Gastrocnemius medialis (tissue), 4 donors: ENCODE measurements around the gene GRIK3. TPM values are rescaled to one million over a fixed set of nuclear protein-coding genes. Genes with fewer than 3 reads are reported as not detected.

ENCODE experiments used
- ATAC-seq, 2 donors: fragments of 150-250 bp; one replicate each; pipeline ENCODE4 v1.9.1; 2016
- DNase-seq, 2 donors: peaks; one replicate each; pipeline ENCODE4 v3.0.0-alpha.2; 2019
- H3K27ac ChIP-seq, 4 donors: fragments of 200-600 bp; sonication (generic); 1 replicate in 1 of 4; 2 replicates in 3 of 4; pipeline ENCODE4 v1.5.1; 2016 to 2018; ENCODE audit warnings: mild to moderate bottlenecking in 2 of 4, moderate library complexity in 1 of 4
- H3K27me3 ChIP-seq, 3 donors: fragments of 200-600 bp; sonication (generic) in 2 of 3; 1 replicate in 1 of 3; 2 replicates in 2 of 3; pipeline versions ENCODE4 v1.5.1 to v1.6.0; 2016 to 2019; ENCODE audit warnings: mild to moderate bottlenecking in 1 of 3, moderate library complexity in 1 of 3
- H3K36me3 ChIP-seq, 2 donors: fragments of 200-600 bp; sonication (generic) in 1 of 2; one replicate each; pipeline ENCODE4 v1.5.1; 2017 to 2018
- H3K4me1 ChIP-seq, 2 donors: fragments of 200-600 bp; sonication (generic) in 1 of 2; one replicate each; pipeline ENCODE4 v1.5.1; 2016 to 2017; ENCODE audit warnings: mild to moderate bottlenecking in 2 of 2
- H3K4me3 ChIP-seq, 4 donors: fragments of 200-600 bp; sonication (generic) in 3 of 4; 1 replicate in 1 of 4; 2 replicates in 3 of 4; pipeline ENCODE4 v1.5.1; 2016 to 2019; ENCODE audit warnings: mild to moderate bottlenecking in 2 of 4
- H3K9me3 ChIP-seq, 3 donors: fragments of 200-600 bp; sonication (generic) in 2 of 3; 1 replicate in 1 of 3; 2 replicates in 2 of 3; pipeline ENCODE4 v1.5.1; 2016 to 2019
- CTCF ChIP-seq, 5 experiments: fragments of 450-650 bp in 3 of 5; fragments of 200-600 bp in 2 of 5; sonication (generic) in 2 of 5; IDR thresholded peaks in 4 of 5; conservative IDR thresholded peaks in 1 of 5; 1 replicate in 4 of 5; 2 replicates in 1 of 5; pipeline ENCODE4 v1.5.1; 2016 to 2019; ENCODE audit warnings: antibody characterized with exemption in 5 of 5, mild to moderate bottlenecking in 3 of 5, moderate library complexity in 3 of 5
- POLR2A ChIP-seq, 2 donors: fragments of 450-650 bp; IDR thresholded peaks; one replicate each; pipeline ENCODE4 v1.6.1; 2017; ENCODE audit warnings: antibody characterized with exemption in 2 of 2, mild to moderate bottlenecking in 2 of 2, moderate library complexity in 2 of 2
- in situ Hi-C, 4 donors: fragments of 200-750 bp; cut with MboI; loops; one replicate each; pipeline versions ENCODE4 v1.15.0 to v1.8.0; 2017; ENCODE audit warnings: low sequenced_read_pairs in 4 of 4
- intact Hi-C: fragments of 100-400 bp; cut with DNase I; formaldehyde crosslinking; loops from one replicate; pipeline ENCODE4 v1.15.1; 2023; ENCODE audit warnings: low total_unique reads
- total RNA-seq, 4 donors: library from RNA; depleted of rRNA; stranded (reverse); fragments of >200 nt; gene quantifications; one replicate each; pipeline versions ENCODE4 v1.1.0 to v1.2.3, GENCODE V29; 2016

The GRIK3 gene
- total RNA-seq, 4 donors from 2014 or later, result 0.13 to 0.22 (median 0.13) TPM; not detected in 1

DNA sequence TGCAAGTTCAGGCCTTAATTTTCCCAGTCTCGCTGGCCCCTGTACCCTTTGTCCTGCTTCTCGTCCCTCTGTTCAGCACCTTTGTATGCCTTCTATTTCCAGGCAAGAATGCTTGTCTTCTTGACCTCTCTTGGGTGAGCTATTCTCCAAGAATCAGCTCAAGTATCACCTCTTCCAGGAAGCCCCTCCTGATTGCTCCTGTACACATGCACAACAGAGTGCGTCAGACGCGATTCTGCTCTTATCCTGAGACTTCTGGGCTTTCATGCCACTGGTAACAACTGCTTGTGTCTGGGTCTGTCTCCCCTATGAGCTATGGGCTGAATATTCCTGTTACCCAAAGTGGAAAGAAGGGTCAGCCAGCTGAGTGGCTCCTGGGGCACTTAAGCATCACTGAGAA, 170.8 kb downstream of the GRIK3 start:
- Histone ChIP-seq H3K27ac (no peak overlapping the region), H3K36me3 (no peaks in the 10 kb centered on the region), H3K4me1 (no peaks in the 10 kb centered on the region), H3K9me3 (no peaks in the 10 kb centered on the region), H3K4me3 (no peak overlapping the region), H3K27me3 (peaks cover 0 to 10% (median 0%) of the 10 kb centered on the region in 3 donors)
- DNase-seq (no peak), ATAC-seq (no peak)
- intact Hi-C loops, result no loop called here
- TF ChIP-seq POLR2A (IDR thresholded peaks at IDR 0.05) (no peak), CTCF (IDR thresholded peaks at IDR 0.05 in 4 of 5, conservative IDR thresholded peaks at IDR 0.05 in 1 of 5) (no peak)
- in situ Hi-C loops, result no loop called here

GRCh38 chr1:36863061-36863460, 171.3 kb downstream of the GRIK3 start:
- Histone ChIP-seq H3K27me3 (peaks cover 0 to 10% (median 0%) of the 10 kb centered on the region in 3 donors), H3K9me3 (no peaks in the 10 kb centered on the region), H3K4me3 (no peak overlapping the region), H3K27ac (no peak overlapping the region), H3K36me3 (no peaks in the 10 kb centered on the region), H3K4me1 (no peaks in the 10 kb centered on the region)
- TF ChIP-seq POLR2A (IDR thresholded peaks at IDR 0.05) (no peak), CTCF (IDR thresholded peaks at IDR 0.05 in 4 of 5, conservative IDR thresholded peaks at IDR 0.05 in 1 of 5) (no peak)
- in situ Hi-C loops (no loop called here), intact Hi-C loops (no loop called here)
- ATAC-seq (no peak), DNase-seq (no peak)

- no peak for TF ChIP-seq CTCF (IDR thresholded peaks at IDR 0.05 in 4 of 5, conservative IDR thresholded peaks at IDR 0.05 in 1 of 5)
- TF ChIP-seq POLR2A (IDR thresholded peaks at IDR 0.05), result no peak
- Histone ChIP-seq H3K27me3 (peaks cover 0 to 10% (median 0%) of the 10 kb centered on the region in 3 donors), H3K4me1 (no peaks in the 10 kb centered on the region), H3K36me3 (no peaks in the 10 kb centered on the region), H3K4me3 (no peak overlapping the region), H3K9me3 (no peaks in the 10 kb centered on the region), H3K27ac (no peak overlapping the region)
- intact Hi-C loops, result no loop called here
- in situ Hi-C loops, result no loop called here
- ATAC-seq (no peak), DNase-seq (no peak)
Measured at GRCh38 chr1:36861375-36861774, 172.9 kb downstream of the GRIK3 start.

DNA sequence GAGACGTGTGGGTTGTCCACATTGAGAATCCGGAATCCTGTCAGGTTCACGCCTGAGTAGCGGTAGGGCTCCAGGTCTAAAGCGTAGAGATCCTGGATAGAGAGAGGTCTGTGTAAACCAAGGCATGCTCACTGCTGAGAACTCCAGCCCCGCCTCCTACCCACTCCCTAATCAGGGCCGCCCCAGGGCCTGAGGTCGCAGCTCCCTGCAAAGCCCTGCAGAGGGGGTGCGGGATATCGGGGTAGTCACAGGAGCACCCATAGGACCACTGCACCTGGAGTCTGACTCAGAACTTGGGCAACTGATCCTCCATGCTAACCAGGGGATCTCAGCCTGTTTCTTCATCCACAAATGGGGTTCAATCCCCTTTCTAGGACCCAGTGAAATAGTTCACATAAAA, 174.4 kb downstream of the GRIK3 start:
- Histone ChIP-seq H3K36me3 (no peaks in the 10 kb centered on the region), H3K27ac (no peak overlapping the region), H3K9me3 (no peaks in the 10 kb centered on the region), H3K4me3 (no peak overlapping the region), H3K4me1 (no peaks in the 10 kb centered on the region), H3K27me3 (peaks cover 0 to 14% (median 0%) of the 10 kb centered on the region in 3 donors)
- intact Hi-C loops (no loop called here), in situ Hi-C loops (no loop called here)
- ATAC-seq, result no peak
- TF ChIP-seq CTCF (IDR thresholded peaks at IDR 0.05 in 4 of 5, conservative IDR thresholded peaks at IDR 0.05 in 1 of 5), result no peak
- DNase-seq, result no peak

DNA sequence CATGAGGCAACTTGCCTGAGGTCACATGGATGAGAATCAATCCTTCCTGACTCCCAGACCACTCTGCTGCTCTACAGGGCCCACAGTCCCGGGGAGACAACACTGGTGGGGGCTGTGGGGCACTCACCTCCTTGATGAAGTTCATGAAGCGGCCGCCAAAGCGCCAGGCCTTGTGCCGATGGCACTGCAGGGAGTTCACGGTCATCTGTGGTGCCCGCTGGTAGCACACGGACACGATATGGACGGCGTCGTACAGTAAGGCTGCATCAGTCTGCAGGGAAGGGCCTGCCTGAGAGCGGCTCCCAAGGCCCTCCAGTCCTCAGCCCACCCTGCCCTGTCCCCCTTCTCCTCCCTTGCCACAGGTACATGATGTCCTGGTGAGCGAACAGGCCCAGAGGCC, 175.3 kb downstream of the GRIK3 start:
- intact Hi-C loops (no loop called here), in situ Hi-C loops (no loop called here)
- ATAC-seq (no peak), DNase-seq (no peak)
- peaks cover 0 to 14% (median 0%) of the 10 kb centered on the region in 3 donors for H3K27me3 ChIP-seq
- H3K27ac ChIP-seq, result no peak overlapping the region
- no peaks in the 10 kb centered on the region for H3K36me3 ChIP-seq
- H3K4me1 ChIP-seq, result no peaks in the 10 kb centered on the region
- no peak overlapping the region for H3K4me3 ChIP-seq
- H3K9me3 ChIP-seq, result no peaks in the 10 kb centered on the region
- TF ChIP-seq CTCF (IDR thresholded peaks at IDR 0.05 in 4 of 5, conservative IDR thresholded peaks at IDR 0.05 in 1 of 5) (no peak), POLR2A (IDR thresholded peaks at IDR 0.05) (no peak)
